HG03135 (cell line): ENCODE results near the gene KCNQ1.

Experiments
- ATAC-seq: cut with Tn5 transposase; IDR thresholded peaks from one replicate; pipeline ENCODE4 v1.9.1; 2021; ENCODE audit warnings: mild to moderate bottlenecking, moderate library complexity; ENCODE audit not compliant: unreplicated experiment

The KCNQ1 gene

DNA sequence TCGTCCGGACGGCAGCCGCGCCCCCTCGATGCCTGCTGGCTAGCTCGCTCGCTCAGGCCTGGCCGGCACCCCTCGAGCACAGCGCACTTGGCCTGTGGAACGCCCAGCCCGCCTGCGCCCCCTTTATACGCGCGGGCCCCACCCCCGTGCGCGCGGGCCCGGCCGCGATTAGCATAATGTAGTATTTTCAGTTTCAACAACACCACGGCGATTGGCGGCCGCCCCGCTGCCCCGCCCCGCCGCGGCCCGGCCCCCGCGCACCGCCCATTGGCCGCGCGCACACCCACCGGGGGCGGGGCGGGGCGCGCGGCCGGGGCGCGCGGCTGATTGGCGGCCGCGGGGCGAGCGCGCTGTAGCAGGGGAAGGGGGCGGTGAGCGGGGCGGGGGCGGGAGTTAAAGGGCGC, 440.9 kb downstream of the KCNQ1 start, which contains the start of gene CDKN1C:
Gene CDKN1C (minus strand): TSS at position 98 of the 404 bp plus-strand sequence. CDS start 319 bp downstream, outside the sequence.
- peak; percentile 64 for ATAC-seq

DNA sequence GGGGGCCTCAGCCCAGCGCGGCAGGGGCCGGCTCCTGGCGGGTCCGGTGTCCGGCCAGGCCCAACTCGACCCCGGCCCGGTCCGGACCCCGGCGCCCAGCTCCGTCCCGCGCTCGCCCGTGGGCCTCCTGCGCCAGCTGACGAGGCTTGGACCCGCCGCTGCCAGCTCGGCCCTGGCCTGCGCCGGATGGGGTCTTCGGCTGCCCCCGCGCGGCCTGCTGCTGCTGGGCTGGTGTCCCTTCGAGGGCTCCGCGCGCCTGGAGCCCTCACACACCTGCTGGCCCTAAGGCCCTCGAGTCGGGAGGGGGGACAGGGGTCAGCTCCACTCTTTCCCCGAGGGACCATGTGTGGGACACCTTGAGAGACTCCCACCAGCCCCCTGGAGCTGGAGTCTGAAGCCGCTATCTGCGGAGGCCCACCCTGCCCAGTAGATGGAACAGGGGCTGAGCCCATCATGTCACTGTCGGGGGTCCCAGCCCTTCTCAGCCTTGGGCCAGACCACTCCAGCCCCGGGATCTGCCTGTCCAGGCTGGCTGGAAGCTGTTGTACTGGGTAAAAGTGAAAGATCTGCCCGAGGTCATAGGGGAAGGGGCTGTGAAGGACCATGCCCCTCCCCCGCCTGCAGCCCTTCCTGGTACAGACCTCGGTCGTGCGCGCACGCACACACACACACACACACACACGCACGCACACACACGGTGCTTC, 441.5 kb downstream of the KCNQ1 start:
- ATAC-seq = no peak

DNA sequence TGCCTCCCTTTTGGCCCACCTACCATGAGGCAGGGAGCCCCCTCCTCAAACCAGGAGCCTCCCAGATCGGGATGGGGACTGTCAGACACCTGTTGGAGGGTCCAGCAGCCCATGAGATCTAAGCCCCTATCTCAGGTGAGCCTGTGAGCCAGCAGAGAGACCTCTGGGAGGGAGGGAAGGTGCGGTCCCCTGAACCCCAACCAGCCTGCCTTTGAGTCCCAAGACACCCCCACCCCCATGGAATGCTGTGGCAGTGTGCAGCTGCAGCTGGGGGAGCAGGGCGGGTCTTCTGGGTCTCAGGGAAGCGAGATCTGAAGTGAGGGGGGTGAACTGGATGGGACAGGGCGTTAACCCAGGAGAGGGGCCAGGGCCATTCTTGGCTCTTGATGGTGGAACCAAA, 442.1 kb downstream of the KCNQ1 start:
- no peak for ATAC-seq

DNA sequence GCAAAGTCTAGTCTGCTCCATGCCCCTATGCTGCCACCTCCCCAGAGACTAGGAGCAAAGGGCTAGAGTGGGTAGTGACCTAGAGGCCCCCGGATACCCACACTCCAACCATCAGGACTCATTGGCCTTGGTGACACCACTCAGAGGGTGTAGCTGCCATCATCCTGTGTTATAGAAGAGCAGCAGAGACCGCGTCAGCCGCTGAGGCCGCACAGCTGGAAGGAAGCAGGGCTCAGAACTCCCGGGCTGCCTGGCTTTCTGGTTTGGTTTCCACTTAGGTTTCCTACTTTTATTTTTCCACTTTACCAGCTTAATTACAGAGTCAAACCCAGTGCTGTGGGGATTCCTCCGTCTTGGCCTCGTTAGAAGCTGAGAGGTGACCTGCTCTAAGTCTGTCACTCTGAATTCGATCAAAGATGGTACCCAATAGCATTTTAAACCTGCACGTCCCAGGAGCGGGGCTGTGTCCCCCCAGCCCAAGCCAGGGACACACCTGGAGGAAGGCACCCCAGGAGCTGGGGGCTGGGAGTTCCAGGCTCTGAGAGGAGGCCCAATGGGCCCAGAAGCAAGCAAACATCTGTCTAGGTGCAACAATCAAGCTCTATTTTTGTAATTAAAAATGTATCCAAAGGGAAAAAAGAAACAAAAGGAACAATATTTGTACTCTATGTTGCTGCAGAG, 442.8 kb downstream of the KCNQ1 start:
- no peak for ATAC-seq

DNA sequence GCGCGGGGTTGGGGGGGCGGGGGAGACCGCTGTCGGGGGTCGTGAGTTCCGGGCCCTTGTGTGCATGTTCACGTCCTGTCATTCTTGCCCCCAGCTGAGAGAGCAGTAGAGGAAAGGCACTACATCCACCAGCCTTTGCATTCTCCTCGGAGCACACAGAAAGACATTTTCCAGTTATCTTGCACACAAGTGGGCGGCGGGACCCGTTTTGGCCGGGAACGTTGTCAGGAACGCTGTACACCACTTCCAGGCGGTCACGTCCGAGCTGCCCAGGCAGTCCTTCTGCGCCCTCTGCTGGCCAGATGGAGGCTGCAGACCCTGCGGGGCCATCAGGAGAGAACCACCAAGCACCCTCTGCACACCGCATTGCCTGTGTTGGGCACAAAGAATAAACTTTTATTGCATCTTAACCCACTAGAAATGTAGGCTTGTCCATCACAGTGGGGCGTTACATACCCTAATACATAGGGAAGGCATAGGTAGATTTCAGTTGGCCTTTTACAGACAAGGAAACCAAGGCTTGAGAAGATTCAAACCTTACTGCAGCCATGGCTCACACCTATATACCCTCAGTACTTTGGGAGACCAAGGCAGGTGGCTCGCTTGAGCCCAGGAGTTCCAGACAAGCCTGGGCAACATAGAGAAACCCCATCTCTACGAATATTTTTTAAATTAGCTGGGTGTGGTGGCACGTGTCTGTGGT, 443.6 kb downstream of the KCNQ1 start:
- ATAC-seq = no peak

DNA sequence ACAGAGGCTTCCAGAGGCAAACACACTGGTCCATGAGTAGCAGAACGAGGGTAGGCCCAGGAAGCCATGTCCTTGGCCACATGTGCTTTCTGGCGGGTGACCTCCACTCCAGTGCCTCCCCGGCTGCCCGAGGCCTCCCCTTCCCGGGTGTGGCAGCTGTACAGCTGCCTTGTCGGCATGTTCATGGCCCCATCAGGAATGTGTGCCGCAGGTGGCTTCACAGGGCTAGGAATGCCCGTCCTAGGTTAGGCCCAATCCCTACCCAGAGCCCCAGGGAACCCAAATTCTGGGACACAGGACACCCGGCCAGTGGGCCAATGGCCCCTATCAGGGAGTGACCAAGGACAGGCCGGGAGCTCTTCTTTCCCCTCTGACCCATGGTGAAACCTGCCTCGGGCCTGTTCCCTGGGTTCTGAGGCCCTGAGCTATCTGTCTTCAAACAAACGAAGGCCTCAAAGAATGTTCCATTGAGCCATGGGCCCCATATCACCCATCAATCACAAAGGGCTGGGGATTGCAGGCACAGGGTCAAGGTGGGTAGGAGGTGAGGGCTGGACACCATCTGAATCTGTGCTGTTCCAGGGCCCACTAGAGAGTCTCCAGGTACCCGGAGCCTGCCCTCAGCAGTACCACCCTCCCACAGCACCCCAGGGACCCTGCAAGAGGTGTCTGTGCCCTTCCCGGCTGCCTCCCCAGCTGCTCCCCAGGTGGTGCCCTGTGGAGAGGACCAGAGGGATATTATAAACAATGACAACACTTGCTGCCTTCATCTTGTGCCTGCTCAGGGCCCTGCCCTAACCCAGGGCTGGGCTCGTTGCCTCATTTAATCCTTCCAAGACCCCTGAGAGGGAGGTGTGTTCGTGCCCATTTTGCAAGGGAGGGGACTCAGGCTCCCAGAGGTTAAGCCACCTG, 444.8 kb downstream of the KCNQ1 start:
- ATAC-seq = no peak

DNA sequence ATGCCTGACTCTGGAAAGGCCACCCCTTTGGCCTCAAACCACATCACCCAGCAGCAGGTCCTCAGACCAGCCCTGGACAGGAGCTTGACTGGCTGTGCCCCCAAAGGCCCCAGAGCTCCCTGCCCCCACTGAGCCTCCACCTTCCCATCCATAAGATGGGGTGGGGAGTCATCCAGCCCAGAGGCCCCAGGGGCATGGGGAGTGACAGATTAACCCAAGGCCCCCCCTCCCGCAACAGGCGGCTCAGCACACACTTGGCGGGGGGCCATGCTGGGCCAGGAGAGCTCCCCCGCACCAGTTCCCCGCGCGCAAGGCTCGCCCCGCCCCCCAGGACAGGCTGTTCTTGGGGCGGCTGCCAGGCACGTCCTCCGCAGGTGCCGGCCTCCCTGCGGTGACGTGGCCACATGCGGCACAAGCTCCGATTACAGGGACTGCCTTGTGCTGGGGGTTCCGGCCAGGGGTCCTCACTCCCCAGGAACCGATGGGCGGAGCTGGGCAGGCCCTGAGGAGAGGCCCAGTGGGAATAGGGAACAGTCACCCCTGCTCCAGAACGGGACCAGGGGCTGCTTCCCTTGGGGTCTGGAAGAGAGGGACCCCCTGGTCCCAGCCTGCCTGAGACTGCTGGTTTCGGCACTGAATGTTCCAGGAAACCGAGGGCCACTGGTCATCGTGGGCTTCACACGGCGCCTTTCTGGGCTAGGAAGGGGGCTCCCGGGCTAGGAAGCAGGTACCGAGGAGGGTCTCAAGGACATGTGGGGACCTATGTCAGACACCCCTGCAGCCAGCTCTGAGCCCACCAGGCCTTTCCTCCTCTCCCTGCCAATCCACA, 445.9 kb downstream of the KCNQ1 start:
- no peak for ATAC-seq

DNA sequence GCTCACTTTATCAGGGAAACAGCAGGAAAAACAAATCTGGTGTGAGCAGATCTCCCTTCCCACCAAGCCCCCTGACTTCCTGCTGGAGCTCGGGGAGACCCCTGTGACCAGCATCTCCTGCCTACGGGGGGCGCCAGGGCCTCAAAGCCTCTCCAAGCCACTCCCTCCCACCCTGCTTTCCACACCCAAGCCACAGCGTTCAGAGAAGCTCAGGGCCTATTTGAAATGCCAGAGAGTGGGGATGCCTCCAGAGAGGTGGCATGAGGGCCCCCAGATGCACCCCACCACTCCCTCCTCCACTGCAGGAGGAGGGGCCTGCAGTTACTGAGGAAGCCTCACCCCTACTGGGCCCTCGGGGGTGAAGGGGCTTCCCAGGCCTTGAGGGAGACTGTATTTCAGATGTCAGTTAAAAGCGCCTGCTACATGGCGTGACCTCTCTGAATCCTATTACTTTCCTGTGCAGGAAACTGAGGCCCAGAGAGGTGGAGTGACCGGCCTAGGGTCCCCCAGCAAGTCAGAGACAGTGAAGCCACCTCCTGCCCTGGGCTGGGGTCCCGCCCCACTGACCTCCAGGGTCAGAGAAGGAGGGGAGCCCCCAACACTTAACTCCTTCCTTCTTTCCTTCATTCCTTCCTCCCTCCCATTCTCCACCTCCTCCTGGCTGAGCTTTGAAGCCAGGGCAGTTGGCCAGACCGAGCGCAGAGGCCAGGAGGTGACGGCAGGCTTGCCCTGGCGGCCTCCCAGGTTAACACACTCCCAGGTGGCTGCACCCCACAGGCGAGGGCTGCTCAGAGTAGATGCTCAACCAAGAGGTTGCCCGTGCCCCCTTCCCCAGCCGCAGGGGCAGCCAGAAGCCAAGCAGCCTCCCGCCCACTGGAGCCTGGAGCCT, 446.8 kb downstream of the KCNQ1 start:
- no peak for ATAC-seq

DNA sequence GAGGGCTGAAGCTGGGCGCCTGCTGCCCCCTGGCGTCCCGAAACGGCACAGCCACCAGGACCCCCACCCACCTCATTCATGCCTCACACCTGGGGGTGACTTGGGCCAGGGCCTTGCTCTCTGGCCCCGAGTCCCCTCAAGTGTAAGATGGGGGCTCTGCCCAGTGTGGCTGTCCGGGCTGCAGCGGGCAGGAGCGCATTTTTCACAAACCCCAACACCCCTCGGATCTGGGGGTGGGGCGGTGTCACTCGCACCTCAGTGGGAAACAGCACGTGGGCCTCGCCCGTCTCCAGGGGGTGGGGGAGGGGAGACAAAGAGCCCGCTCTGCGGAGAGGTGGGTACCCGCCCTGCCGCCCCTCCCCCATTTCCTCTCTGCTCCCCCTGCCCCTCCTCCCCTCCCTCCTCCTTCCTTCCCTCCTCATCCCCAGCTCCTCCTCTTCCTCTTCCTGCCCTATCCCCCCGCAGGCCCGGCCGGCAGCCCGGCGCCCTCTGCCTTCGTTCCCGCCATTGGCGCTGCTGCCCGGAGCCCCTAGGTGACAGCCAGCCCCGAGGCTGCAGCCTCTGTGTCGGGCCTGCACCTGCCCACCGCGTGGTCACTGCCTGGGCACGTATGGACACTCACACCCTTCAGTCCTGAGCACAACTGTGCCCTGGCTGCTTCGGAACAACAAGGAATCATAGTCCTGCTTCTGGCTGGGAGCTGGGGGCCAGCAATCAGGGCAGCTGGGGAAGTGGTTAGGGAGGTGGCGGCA, 447.6 kb downstream of the KCNQ1 start:
- ATAC-seq = peak; percentile 43

DNA sequence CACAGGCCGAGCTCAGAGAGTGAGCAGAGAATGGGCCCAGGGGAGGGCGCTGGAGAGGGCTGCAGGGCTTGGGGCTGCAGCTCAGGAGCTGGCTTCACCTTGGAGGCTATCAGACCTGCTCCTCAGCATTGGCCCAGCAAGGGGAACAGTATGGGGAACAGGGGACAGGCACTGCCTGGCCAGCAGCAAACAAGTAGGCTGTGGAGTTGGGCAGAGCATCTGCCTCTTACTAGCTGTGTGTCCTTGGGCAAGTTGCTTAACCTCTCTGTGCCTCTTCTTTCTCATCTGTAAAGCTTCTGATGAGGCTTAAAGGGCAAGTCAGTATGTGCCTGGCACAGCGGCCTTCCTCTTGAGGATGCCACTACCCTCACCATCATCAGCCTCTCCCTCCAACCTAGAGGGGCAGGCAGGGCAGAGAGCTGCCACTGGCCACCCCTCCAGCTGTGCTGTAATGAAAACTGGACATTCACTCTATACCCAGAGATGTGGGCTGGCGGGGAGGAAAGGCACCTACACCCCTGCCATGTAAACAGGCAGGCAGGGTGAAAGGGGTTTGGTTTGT, 448.2 kb downstream of the KCNQ1 start:
- ATAC-seq = no peak

DNA sequence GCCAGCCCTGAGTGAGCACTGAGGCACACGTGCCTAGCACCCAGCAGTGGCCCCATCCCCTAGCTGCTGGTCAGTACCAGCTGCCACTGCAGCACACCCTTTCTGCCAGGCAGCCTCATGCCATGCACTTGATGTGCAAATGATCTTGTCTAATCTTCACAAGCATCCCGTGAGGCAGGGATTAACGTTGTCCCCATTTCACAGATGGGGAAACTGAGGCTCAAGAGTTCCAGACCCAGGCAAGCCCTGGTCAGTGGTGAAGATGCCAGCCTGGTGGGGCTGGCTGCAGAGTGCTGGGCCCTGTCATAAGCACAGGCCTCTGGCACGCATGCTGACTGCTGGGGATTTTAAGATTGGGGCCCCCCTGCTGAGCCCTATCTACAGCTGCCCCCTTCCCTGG, 449.1 kb downstream of the KCNQ1 start:
- no peak for ATAC-seq

DNA sequence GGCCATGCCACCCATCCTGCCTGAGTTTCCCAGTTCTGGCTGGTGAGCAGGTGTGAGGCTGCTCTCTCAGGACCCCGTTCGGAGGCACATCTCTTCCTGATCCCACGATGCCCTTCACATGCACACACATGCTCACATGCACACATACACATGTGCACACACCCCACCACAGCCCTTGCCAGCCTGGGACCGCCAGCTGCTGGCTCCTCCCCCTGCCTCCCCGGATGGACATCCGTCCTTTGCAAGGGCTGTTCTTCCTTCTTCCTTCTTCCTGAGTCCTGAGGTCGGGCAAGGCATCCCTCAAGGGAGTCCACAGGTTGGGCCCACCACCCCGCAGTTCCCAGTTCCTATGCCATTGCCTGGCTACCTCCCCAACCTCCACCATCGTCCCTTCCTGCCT, 451.2 kb downstream of the KCNQ1 start:
- no peak for ATAC-seq

DNA sequence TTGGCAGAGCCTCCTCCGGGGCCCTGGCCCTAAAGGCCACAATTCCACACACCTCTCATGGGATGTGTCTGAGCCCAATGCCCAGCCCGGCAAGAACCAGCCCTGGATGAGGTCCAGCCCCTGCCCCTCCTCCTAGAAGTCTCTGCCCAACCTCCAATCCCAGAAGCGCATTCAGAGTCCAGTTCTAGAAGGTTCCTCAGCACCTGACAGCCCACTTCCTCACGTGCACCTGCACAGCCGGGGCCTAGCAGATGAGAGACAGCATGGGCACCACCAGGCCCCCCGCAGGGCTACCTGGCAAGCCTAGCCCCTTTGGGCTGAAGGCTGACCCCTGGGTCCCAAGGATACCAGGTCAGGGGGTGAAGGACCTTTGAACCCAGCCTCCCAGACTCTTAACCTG, 452.2 kb downstream of the KCNQ1 start:
- no peak for ATAC-seq

DNA sequence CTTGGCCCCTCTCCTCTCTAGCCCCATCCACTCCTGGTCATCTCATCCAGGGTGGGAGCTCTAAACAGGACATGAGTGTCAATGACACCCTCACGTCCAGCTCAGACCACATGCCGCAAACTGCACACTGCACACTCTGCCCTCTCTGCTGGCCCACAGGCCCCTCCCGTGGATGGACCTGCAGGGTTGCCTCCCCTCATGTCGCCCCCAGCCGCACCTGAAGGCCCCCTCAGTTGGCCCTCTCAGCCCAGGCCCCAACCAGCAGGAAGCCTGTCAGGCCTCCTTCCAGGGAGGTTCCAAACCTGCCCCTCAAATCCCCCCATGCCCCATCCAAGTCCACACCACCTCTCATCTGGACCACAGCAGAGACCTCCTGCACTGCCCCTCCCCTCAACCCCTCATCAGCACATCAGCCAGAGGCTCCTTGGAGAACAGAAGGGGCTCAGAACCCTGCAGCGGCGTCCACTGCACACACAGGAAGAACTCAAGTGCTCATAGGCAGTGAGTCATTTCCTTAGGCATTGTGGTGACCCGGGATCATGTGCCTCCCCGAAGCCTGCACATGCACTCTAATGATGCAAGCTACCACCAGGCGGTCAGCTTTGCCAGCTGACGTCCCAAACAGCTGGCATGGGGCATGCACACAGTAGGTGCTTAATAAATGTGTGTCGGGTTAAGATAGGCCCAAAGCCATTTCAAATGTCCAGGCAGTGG, 453.7 kb downstream of the KCNQ1 start:
- no peak for ATAC-seq
